Loucy (cell line): ENCODE data around the gene USP22.

ENCODE experiments used
- H2AFZ ChIP-seq: fragments of 200-600 bp; sonication (generic); 2 replicates; pipeline ENCODE4 v1.6.0; 2016; ENCODE audit warnings: antibody characterized with exemption, mild to moderate bottlenecking, low read length, moderate library complexity
- H3F3A ChIP-seq: fragments of 200-600 bp; 2 replicates; pipeline ENCODE4 v1.6.0; 2016; ENCODE audit warnings: antibody characterized with exemption, low read depth, mild to moderate bottlenecking
- H3K27me3 ChIP-seq: fragments of 200-600 bp; sonication (generic); 2 replicates; pipeline ENCODE4 v1.6.1; 2014; ENCODE audit warnings: low read length, mild to moderate bottlenecking; ENCODE audit not compliant: insufficient read depth, poor library complexity, severe bottlenecking
- H3K36me3 ChIP-seq: fragments of 200-600 bp; sonication (generic); 2 replicates; pipeline ENCODE4 v1.6.1; 2016; ENCODE audit warnings: low read length; ENCODE audit not compliant: insufficient read depth
- H3K4me1 ChIP-seq: fragments of 200-600 bp; sonication (generic); 2 replicates; pipeline ENCODE4 v1.5.1; 2014; ENCODE audit warnings: low read length, mild to moderate bottlenecking; ENCODE audit not compliant: insufficient read depth, poor library complexity, severe bottlenecking
- H3K4me2 ChIP-seq: fragments of 200-600 bp; sonication (generic); 2 replicates; pipeline ENCODE4 v1.6.0; 2014; ENCODE audit warnings: antibody characterized with exemption, low read length, low read depth, mild to moderate bottlenecking; ENCODE audit not compliant: poor library complexity, severe bottlenecking
- H3K4me3 ChIP-seq: fragments of 200-600 bp; sonication (generic); 2 replicates; pipeline ENCODE4 v1.5.1; 2014; ENCODE audit warnings: low read length, mild to moderate bottlenecking, mixed read lengths; ENCODE audit not compliant: poor library complexity, severe bottlenecking
- H3K79me2 ChIP-seq: fragments of 200-600 bp; sonication (generic); 2 replicates; pipeline ENCODE4 v1.6.1; 2014; ENCODE audit warnings: low read length; ENCODE audit not compliant: insufficient read depth
- H3K9ac ChIP-seq: fragments of 200-600 bp; sonication (generic); 2 replicates; pipeline ENCODE4 v1.6.0; 2014; ENCODE audit warnings: mild to moderate bottlenecking, low read depth, low read length, moderate library complexity; ENCODE audit not compliant: poor library complexity, severe bottlenecking
- H3K9me2 ChIP-seq: fragments of 200-600 bp; sonication (generic); replicated peaks from 2 replicates; pipeline ENCODE4 v1.6.1; 2016; ENCODE audit warnings: low read depth, low read length, mixed read lengths
- H3K9me3 ChIP-seq: fragments of 200-600 bp; sonication (generic); 2 replicates; pipeline ENCODE4 v1.6.1; 2014; ENCODE audit warnings: mild to moderate bottlenecking, antibody characterized with exemption, low read length, low read depth; ENCODE audit not compliant: insufficient read depth
- H4K20me1 ChIP-seq: fragments of 200-600 bp; sonication (generic); 2 replicates; pipeline ENCODE4 v1.6.0; 2014; ENCODE audit warnings: antibody characterized with exemption, low read length, mild to moderate bottlenecking; ENCODE audit not compliant: insufficient read depth, poor library complexity, severe bottlenecking
- EZH2phosphoT487 ChIP-seq: fragments of 200-600 bp; IDR thresholded peaks from 2 replicates; pipeline ENCODE4 v1.6.1; 2018; ENCODE audit warnings: antibody characterized with exemption, mild to moderate bottlenecking, moderate library complexity, borderline replicate concordance
- TF ChIP-seq, protein P1 (sequence below): fragments of 200-600 bp; sonication (generic); conservative IDR thresholded peaks from 2 replicates; pipeline ENCODE4 v1.5.1; 2014; ENCODE audit warnings: mild to moderate bottlenecking, antibody characterized with exemption, low read length

USP22 gene

DNA sequence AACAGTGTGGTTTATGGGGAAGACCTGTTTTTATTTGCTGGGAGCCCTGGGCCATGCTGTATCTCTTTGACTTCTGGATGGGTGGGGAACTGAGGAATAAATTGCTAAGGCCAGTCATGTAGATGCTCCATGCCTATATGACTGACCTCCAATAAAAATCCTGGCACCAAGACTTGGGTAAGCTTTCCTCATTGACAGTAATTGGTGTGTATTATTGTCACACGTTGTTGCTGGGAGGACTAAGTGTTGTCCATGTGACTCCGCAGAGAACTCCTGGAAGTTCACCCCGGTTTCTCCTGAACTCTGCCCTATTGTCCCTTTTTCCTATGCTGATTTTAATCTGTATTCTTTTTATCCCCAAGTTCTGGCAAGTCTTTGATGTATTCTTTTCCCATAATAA lies 33.4 kb upstream of the USP22 start:
- Histone ChIP-seq H4K20me1 (no peaks in the 10 kb centered on the region), H3K4me1 (no peaks in the 10 kb centered on the region), H2AFZ (no peak overlapping the region), H3K4me3 (no peak overlapping the region), H3K9ac (no peak overlapping the region), H3K9me3 (no peaks in the 10 kb centered on the region), H3K4me2 (no peak overlapping the region), H3K9me2 (no peaks in the 10 kb centered on the region), H3F3A (no peaks in the 10 kb centered on the region), H3K27me3 (no peaks in the 10 kb centered on the region), H3K36me3 (no peaks in the 10 kb centered on the region), H3K79me2 (no peaks in the 10 kb centered on the region)
- TF ChIP-seq, protein P1, sequence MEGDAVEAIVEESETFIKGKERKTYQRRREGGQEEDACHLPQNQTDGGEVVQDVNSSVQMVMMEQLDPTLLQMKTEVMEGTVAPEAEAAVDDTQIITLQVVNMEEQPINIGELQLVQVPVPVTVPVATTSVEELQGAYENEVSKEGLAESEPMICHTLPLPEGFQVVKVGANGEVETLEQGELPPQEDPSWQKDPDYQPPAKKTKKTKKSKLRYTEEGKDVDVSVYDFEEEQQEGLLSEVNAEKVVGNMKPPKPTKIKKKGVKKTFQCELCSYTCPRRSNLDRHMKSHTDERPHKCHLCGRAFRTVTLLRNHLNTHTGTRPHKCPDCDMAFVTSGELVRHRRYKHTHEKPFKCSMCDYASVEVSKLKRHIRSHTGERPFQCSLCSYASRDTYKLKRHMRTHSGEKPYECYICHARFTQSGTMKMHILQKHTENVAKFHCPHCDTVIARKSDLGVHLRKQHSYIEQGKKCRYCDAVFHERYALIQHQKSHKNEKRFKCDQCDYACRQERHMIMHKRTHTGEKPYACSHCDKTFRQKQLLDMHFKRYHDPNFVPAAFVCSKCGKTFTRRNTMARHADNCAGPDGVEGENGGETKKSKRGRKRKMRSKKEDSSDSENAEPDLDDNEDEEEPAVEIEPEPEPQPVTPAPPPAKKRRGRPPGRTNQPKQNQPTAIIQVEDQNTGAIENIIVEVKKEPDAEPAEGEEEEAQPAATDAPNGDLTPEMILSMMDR = no peak
- TF ChIP-seq EZH2phosphoT487 = no peak

DNA sequence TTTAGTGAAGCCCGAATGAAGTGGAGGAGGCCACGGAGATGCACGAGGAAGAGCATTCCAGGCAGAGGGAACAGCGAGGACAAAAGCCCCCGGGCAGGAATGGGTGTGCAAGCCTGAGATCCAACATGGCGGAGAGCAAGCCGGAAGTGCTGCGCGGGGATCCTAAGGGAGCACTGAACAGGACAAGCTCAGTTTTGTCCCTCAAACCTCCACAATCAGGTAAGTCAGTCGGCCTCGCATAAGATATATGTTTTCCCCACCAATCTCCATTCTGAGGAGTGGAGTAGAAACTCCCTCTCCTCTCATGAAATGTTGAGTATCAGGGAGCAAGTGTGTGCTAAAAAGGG lies 32.9 kb upstream of the USP22 start:
- Histone ChIP-seq H3F3A (no peaks in the 10 kb centered on the region), H3K79me2 (no peaks in the 10 kb centered on the region), H3K36me3 (no peaks in the 10 kb centered on the region), H4K20me1 (no peaks in the 10 kb centered on the region), H3K4me3 (no peak overlapping the region), H3K27me3 (no peaks in the 10 kb centered on the region), H3K9ac (no peak overlapping the region), H3K9me3 (no peaks in the 10 kb centered on the region), H3K4me1 (no peaks in the 10 kb centered on the region), H2AFZ (no peak overlapping the region), H3K9me2 (no peaks in the 10 kb centered on the region), H3K4me2 (no peak overlapping the region)
- TF ChIP-seq, protein P1 = no peak
- TF ChIP-seq EZH2phosphoT487 = no peak

DNA sequence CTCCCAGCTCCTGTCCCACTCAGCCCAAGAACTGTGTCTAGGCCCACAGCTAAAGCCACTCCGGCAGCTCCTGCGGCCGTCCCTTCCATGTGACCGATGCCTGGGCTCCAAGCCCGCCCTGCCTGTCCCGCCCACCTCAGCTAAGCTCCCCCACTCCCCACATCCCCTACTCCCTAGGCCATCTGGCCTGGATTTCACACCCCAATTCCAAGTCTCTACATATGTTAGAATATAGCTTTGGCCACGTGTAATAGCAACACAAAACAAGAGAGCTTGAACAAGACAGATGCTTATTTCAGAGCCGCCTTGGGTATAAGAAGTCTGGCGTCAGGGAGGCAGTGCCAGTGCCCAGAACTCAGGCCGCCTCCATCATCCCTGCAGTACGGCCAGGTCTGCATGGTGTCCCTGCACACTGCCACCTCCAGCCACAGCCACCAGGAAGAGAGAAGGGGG lies 30.0 kb upstream of the USP22 start:
- Histone ChIP-seq H3K27me3 (no peaks in the 10 kb centered on the region), H3K9me3 (no peaks in the 10 kb centered on the region), H3K4me1 (peaks cover 8% of the 10 kb centered on the region), H3K9ac (no peak overlapping the region), H3K9me2 (no peaks in the 10 kb centered on the region), H3K79me2 (no peaks in the 10 kb centered on the region), H3K4me3 (no peak overlapping the region), H2AFZ (no peak overlapping the region), H4K20me1 (no peaks in the 10 kb centered on the region), H3F3A (no peaks in the 10 kb centered on the region), H3K36me3 (no peaks in the 10 kb centered on the region), H3K4me2 (no peak overlapping the region)
- TF ChIP-seq, protein P1 = no peak
- TF ChIP-seq EZH2phosphoT487 = no peak
